Islet precursor cell (in vitro differentiated cells): ENCODE results near the gene EIF2AK3.

Experiments used
- DNase-seq: peaks from one replicate; pipeline ENCODE4 v3.0.0-alpha.2; 2018

EIF2AK3 gene

GRCh38 chr2:88537640-88538039 lies 89.6 kb downstream of the EIF2AK3 start:
- DNase-seq, result no peak

GRCh38 chr2:88530081-88530480 lies 97.2 kb downstream of the EIF2AK3 start:
- DNase-seq, result no peak

GRCh38 chr2:88521445-88522073 lies 105.7 kb downstream of the EIF2AK3 start:
- no peak for DNase-seq

GRCh38 chr2:88517759-88518201 lies 109.5 kb downstream of the EIF2AK3 start:
- DNase-seq, result no peak
